Endometrial microvascular endothelial cells (primary cell): ENCODE data around the gene MT1X. TPM values are rescaled to one million over a fixed set of nuclear protein-coding genes. Genes with fewer than 3 reads are reported as not detected.

Source experiments
- in situ Hi-C: cut with HindIII; loops from 2 replicates; pipeline ENCODE4 v1.10.0; 2017; ENCODE audit warnings: low sequenced_read_pairs, low pct_unique_long_range_greater_than_20kb; ENCODE audit errors: inconsistent ontology term
- total RNA-seq: library from RNA; depleted of rRNA; stranded (reverse); fragments of >200 nt; gene quantifications from one replicate; pipeline ENCODE4 v1.2.3, GENCODE V29; 2015; ENCODE audit errors: inconsistent ontology term

MT1X gene
- 114 TPM for total RNA-seq

DNA sequence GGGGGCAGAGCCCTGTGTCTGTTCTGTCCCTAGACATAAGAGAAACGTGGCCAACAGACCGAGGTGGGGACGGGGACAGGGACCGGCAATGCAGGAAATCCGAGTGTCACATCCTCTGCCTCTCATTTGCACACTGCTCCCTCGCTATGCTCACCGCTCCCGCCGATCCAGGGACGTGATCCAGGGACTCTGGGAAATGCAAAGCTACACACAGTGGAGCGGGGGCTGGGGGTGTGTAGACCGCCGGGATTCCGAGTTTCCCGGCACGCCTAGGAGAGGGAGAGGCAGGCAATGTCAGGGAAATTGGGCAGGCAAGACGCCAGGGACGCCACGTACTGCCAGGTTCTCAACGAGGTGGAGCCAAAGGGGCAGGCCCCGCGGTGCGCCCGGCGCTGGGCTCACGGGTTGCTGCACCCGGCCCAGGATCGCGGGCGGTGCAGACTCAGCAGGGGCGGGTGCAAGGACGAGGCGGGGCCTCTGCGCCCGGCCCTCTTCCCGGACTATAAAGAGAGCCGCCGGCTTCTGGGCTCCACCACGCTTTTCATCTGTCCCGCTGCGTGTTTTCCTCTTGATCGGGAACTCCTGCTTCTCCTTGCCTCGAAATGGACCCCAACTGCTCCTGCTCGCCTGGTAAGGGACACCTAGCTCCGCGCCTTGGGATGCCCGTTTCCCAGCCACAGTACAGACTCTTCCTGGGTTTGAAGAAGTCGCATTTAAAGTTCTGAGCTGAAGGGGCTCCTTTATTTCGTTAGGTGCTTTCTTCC is at the start of gene MT1X:
Gene MT1X, plus strand, starts transcription at position 532 of the 764 bp plus-strand sequence. Its CDS starts 71 bp downstream, at position 603.
- in situ Hi-C loops = no loop called here

- in situ Hi-C loops = no loop called here
Observed at GRCh38 chr16:56632848-56633365, 49.4 kb upstream of the MT1X start.

DNA sequence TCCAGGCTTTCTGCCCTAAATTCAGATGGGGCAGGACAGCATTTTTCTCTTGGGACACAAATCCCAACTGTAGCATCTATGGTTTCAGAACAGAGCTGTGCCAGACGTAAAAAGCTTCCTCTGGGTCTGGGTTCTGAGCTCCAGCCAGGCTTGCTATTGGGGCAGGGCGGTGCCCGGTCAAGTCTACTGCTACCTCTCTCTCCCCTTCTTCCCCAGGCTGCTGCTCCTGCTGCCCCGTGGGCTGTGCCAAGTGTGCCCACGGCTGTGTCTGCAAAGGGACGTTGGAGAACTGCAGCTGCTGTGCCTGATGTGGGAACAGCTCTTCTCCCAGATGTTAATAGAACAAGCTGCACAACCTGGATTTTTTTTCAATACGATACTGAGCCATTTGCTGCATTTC is 48.7 kb upstream of the MT1X start:
- in situ Hi-C loops = no loop called here

GRCh38 chr16:56634715-56635440 is 47.4 kb upstream of the MT1X start:
- in situ Hi-C loops = no loop called here

GRCh38 chr16:56635441-56635967 is 46.8 kb upstream of the MT1X start:
- in situ Hi-C loops = no loop called here

- in situ Hi-C loops = no loop called here
Observed at GRCh38 chr16:56636616-56637413, 45.5 kb upstream of the MT1X start.

DNA sequence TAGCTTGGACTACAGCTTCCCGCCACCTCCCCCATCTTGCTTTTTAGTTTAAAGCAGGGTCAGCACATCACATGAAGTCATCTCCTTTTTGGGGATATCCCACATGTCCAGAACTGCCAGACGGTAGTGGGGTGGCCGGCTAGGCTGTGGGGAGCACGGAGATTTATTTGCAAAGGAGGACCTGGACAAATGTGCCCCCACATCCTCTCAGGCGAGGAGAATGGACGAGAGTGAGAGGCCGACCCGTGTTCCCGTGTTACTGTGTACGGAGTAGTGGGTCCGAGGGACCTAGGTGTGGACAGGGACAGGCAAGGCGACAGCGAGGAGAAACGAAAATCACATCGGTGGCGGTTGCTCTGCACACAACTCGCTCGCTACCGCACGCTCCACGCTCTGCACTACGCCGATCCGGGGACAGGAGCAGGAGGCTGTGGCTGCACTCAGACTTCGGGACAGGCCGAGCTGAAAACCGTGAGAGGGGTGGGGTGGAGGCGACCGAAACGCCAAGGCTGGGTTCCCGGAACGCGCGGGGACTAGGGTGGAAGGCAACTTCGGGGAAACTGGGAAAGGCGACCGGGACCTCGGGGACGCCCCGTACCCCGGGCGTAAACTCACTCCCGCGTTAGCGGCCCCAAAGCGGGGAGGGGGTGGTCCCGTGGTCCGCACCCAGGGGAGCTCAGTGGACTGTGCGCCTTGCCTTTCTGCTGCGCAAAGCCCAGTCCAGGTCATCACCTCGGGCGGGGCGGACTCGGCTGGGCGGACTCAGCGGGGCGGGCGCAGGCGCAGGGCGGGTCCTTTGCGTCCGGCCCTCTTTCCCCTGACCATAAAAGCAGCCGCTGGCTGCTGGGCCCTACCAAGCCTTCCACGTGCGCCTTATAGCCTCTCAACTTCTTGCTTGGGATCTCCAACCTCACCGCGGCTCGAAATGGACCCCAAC is 44.2 kb upstream of the MT1X start, which contains the start of gene MT1A:
Gene MT1A, plus strand, starts transcription at position 853 of the 937 bp plus-strand sequence. Its CDS starts 73 bp downstream, at position 926.
- in situ Hi-C loops = no loop called here

DNA sequence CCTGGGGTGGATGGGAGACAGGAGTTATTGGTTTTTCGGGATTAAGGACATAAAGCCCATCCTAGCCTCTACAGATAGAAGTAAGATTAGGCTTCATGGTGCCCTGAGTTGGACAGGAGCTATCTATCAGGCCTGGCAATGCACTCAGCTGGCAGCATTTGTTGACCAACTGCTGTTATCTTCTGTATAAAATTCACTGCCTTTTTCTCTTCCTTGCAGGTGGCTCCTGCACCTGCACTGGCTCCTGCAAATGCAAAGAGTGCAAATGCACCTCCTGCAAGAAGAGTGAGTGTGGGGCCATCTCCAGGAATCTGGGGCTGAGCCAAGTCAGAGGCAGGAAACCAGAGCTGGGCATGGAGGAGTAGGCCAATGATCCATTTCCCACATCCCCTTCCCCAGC is 43.2 kb upstream of the MT1X start:
- in situ Hi-C loops = no loop called here

DNA sequence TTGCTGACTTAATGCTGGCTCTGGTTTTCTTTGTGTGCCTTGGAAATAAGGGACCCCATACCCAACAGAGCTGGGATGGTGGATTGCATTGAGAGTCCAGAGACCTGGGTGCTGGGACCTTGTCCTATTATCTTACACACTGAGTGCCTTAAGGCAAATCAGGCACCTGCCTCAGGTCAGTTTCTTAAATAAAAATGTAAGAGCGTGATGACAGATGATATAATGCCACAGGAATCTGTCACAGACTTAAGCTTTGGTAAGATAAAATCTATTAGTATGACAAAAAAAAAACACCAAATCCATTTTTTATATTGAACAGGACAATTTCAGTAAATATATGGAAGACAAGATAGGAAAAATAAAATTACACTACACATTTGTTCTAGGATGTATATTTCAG is 42.2 kb upstream of the MT1X start:
- in situ Hi-C loops = no loop called here

DNA sequence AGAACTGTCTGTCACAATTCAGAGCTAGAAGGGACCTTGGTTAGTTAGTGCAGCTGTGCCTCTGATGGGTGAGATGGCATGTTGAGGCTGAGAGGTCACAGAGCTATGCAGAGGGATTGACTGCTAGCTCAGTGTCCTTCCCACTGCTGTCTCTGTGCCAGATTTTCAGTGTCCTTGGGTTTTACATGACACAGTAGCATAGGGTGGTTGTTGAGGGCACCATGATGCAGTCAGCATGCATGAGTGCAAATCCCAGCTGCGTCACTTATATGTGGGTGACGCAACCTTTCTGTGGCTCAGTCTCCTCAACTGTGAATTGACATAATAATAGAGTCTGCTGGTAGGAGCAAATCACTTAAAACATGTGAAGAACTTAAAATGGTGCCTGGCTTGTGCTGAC is 41.1 kb upstream of the MT1X start:
- in situ Hi-C loops = no loop called here

- in situ Hi-C loops = no loop called here
Observed at GRCh38 chr16:56643080-56643778, 39.0 kb upstream of the MT1X start.

- in situ Hi-C loops = no loop called here
Observed at GRCh38 chr16:56643833-56644232, 38.4 kb upstream of the MT1X start.

DNA sequence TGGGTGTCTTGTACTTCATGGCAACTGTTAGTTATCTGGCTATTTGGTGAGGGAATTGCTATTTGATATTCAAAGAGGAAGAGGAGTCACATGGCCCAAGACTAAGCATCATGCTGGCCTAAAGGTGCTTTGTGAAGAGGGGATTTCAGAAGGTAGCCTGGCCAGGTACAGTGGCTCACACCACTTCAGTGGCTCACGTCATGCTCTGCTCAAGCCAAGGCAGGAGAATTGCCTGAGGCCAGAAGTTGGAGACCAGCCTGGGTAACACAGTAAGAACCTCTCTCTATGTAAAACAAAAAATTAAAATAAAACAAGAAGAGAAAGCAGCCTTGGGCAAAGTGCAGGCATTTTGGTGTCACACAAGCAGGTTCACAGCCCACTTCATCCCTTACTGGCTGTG is 37.0 kb upstream of the MT1X start:
- in situ Hi-C loops = no loop called here

DNA sequence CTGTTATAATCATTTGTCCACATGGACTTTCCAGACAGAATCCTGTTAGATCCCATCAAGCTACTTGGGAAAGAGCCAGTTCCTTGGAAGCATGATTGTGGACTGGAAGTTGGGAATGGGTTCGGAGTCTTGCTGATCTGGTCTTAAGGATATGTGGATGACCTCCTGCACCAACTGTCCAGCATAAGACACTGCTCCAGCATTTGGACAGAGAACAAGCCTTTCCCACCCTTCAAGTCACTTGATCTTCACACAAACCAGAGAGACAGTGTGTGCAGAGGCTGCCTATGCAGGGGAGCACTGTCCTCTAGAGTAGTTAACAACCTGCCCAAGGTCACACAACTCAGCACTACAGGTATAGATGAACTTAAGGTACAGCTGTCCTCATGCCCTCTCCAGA is 36.4 kb upstream of the MT1X start:
- in situ Hi-C loops = no loop called here

GRCh38 chr16:56647641-56648431 is 34.4 kb upstream of the MT1X start:
- in situ Hi-C loops = no loop called here

GRCh38 chr16:56649271-56649670 is 33.0 kb upstream of the MT1X start:
- in situ Hi-C loops = no loop called here

- in situ Hi-C loops = no loop called here
Observed at GRCh38 chr16:56649820-56650219, 32.5 kb upstream of the MT1X start.
